ENCODE data around the gene GCC1. TPM values are rescaled to one million over a fixed set of nuclear protein-coding genes. Genes with fewer than 3 reads are reported as not detected.
"Not testable (repeated sequence)": the region's sequence is repeated elsewhere in the genome, so short reads cannot be mapped to it uniquely, and the experiment has no call there.

The GCC1 gene
- total RNA-seq, 2 experiments from 2014 or later, result 21.0 to 22.3 TPM

GRCh38 chr7:127586346-127586745 lies 950 bp upstream of the GCC1 start:
- H3K4me3 Mint-ChIP-seq, result peak overlapping the region; percentile 91
- peak overlapping the region; percentile 42 for H3K27ac Mint-ChIP-seq
- no peaks in the 10 kb centered on the region for H3K27me3 Mint-ChIP-seq
- peaks cover 54% of the 10 kb centered on the region for H3K4me1 Mint-ChIP-seq
- peaks cover 23% of the 10 kb centered on the region for H3K36me3 Mint-ChIP-seq
- DNase-seq (no peak), ATAC-seq (no peak)
- CTCF ChIA-PET, result interaction anchor here (1.4 kb wide), 1 partner anchor 623 kb away, joined by 6 read pairs; no protein-coding TSS in a partner anchor
- H3K9me3 Mint-ChIP-seq (ENCODE audit: low read depth), result no peaks in the 10 kb centered on the region

GRCh38 chr7:127584648-127585043 lies 750 bp downstream of the GCC1 start:
- ATAC-seq (no peak), DNase-seq (no peak)
- Mint-ChIP-seq H3K36me3 (peaks cover 12% of the 10 kb centered on the region), H3K9me3 (ENCODE audit: low read depth) (no peaks in the 10 kb centered on the region), H3K27ac (peak overlapping the region; percentile 90), H3K4me1 (peaks cover 49% of the 10 kb centered on the region), H3K27me3 (no peaks in the 10 kb centered on the region), H3K4me3 (peak overlapping the region; percentile 80)
- CTCF ChIA-PET, result no interaction called here

- Mint-ChIP-seq H3K36me3 (peaks cover 13% of the 10 kb centered on the region), H3K27me3 (no peaks in the 10 kb centered on the region), H3K4me3 (no peak overlapping the region), H3K27ac (no peak overlapping the region), H3K9me3 (ENCODE audit: low read depth) (no peaks in the 10 kb centered on the region), H3K4me1 (peaks cover 42% of the 10 kb centered on the region)
- CTCF ChIA-PET, result no interaction called here
- DNase-seq (no peak), ATAC-seq (no peak)
These were observed 3.0 kb downstream of the GCC1 start for GRCh38 chr7:127582361-127582760.

- Mint-ChIP-seq H3K9me3 (ENCODE audit: low read depth) (no peaks in the 10 kb centered on the region), H3K4me1 (peaks cover 40% of the 10 kb centered on the region), H3K36me3 (peaks cover 13% of the 10 kb centered on the region), H3K4me3 (no peak overlapping the region), H3K27ac (no peak overlapping the region), H3K27me3 (no peaks in the 10 kb centered on the region)
- DNase-seq (no peak), ATAC-seq (no peak)
- CTCF ChIA-PET, result interaction anchor here (1.0 kb wide), 1 partner anchor 134 kb away, joined by 3 read pairs; no protein-coding TSS in a partner anchor
These were observed 3.7 kb downstream of the GCC1 start for GRCh38 chr7:127581716-127582115.

GRCh38 chr7:127580612-127581011 lies 4.8 kb downstream of the GCC1 start:
- no peak for ATAC-seq
- no peak for DNase-seq
- Mint-ChIP-seq H3K27ac (no peak overlapping the region), H3K27me3 (no peaks in the 10 kb centered on the region), H3K4me1 (peaks cover 33% of the 10 kb centered on the region), H3K36me3 (peaks cover 13% of the 10 kb centered on the region), H3K9me3 (ENCODE audit: low read depth) (no peaks in the 10 kb centered on the region), H3K4me3 (no peak overlapping the region)
- CTCF ChIA-PET, result interaction anchor here (1.0 kb wide), 1 partner anchor 133 kb away, joined by 3 read pairs; no protein-coding TSS in a partner anchor

- H3K4me3 Mint-ChIP-seq, result no peak overlapping the region
- H3K27ac Mint-ChIP-seq, result no peak overlapping the region
- CTCF ChIA-PET, result no interaction called here
- H3K4me1 Mint-ChIP-seq, result peaks cover 21% of the 10 kb centered on the region
- H3K27me3 Mint-ChIP-seq, result no peaks in the 10 kb centered on the region
- DNase-seq, result no peak
- no peak for ATAC-seq
- H3K9me3 Mint-ChIP-seq (ENCODE audit: low read depth), result no peaks in the 10 kb centered on the region
- H3K36me3 Mint-ChIP-seq, result peaks cover 17% of the 10 kb centered on the region
These were observed 6.6 kb downstream of the GCC1 start for GRCh38 chr7:127578711-127579275.

GRCh38 chr7:127578036-127578684 lies 7.2 kb downstream of the GCC1 start:
- no peak for ATAC-seq
- peaks cover 17% of the 10 kb centered on the region for H3K36me3 Mint-ChIP-seq
- H3K27ac Mint-ChIP-seq, result no peak overlapping the region
- no peaks in the 10 kb centered on the region for H3K9me3 Mint-ChIP-seq (ENCODE audit: low read depth)
- no peak overlapping the region for H3K4me3 Mint-ChIP-seq
- DNase-seq, result no peak
- CTCF ChIA-PET, result no interaction called here
- H3K4me1 Mint-ChIP-seq, result peaks cover 16% of the 10 kb centered on the region
- no peaks in the 10 kb centered on the region for H3K27me3 Mint-ChIP-seq

- Mint-ChIP-seq H3K36me3 (peaks cover 3% of the 10 kb centered on the region), H3K4me3 (no peak overlapping the region), H3K27ac (no peak overlapping the region), H3K4me1 (no peaks in the 10 kb centered on the region), H3K27me3 (no peaks in the 10 kb centered on the region), H3K9me3 (ENCODE audit: low read depth) (no peaks in the 10 kb centered on the region)
- CTCF ChIA-PET, result no interaction called here
- ATAC-seq, result no peak
- DNase-seq, result no peak
These were observed 13.5 kb downstream of the GCC1 start for GRCh38 chr7:127571741-127572505.

- H3K36me3 Mint-ChIP-seq; CTCF ChIA-PET; DNase-seq; H3K27ac Mint-ChIP-seq; H3K27me3 Mint-ChIP-seq; H3K4me1 Mint-ChIP-seq; ATAC-seq; H3K4me3 Mint-ChIP-seq; H3K9me3 Mint-ChIP-seq (ENCODE audit: low read depth): not testable (repeated sequence)
These were observed 17.4 kb downstream of the GCC1 start for GRCh38 chr7:127568034-127568433.

GRCh38 chr7:127566242-127566641 lies 19.2 kb downstream of the GCC1 start:
- H3K4me3 Mint-ChIP-seq, result no peak overlapping the region
- no peaks in the 10 kb centered on the region for H3K27me3 Mint-ChIP-seq
- H3K36me3 Mint-ChIP-seq, result peaks cover 2% of the 10 kb centered on the region
- H3K9me3 Mint-ChIP-seq (ENCODE audit: low read depth), result no peaks in the 10 kb centered on the region
- DNase-seq (no peak), ATAC-seq (no peak)
- CTCF ChIA-PET, result no interaction called here
- H3K27ac Mint-ChIP-seq, result no peak overlapping the region
- no peaks in the 10 kb centered on the region for H3K4me1 Mint-ChIP-seq

- H3K36me3 Mint-ChIP-seq, result no peaks in the 10 kb centered on the region
- CTCF ChIA-PET, result no interaction called here
These were observed 27.6 kb downstream of the GCC1 start for GRCh38 chr7:127557803-127558202.

GRCh38 chr7:127556404-127556803 lies 29.0 kb downstream of the GCC1 start:
- H3K9me3 Mint-ChIP-seq (ENCODE audit: low read depth), result no peaks in the 10 kb centered on the region
- no peak for ATAC-seq
- DNase-seq, result no peak
- no peak overlapping the region for H3K27ac Mint-ChIP-seq
- no peaks in the 10 kb centered on the region for H3K27me3 Mint-ChIP-seq
- CTCF ChIA-PET, result no interaction called here
- H3K4me3 Mint-ChIP-seq, result no peak overlapping the region
- no peaks in the 10 kb centered on the region for H3K4me1 Mint-ChIP-seq
- H3K36me3 Mint-ChIP-seq, result no peaks in the 10 kb centered on the region

More at GRCh38 chr7:127557803-127558202, 27.6 kb downstream of the GCC1 start:
- DNase-seq, result no peak
- Mint-ChIP-seq H3K4me3 (no peak overlapping the region), H3K9me3 (ENCODE audit: low read depth) (no peaks in the 10 kb centered on the region), H3K27ac (no peak overlapping the region), H3K27me3 (no peaks in the 10 kb centered on the region), H3K4me1 (no peaks in the 10 kb centered on the region)
- no peak for ATAC-seq

- no peaks in the 10 kb centered on the region for H3K36me3 Mint-ChIP-seq
- H3K4me1 Mint-ChIP-seq, result no peaks in the 10 kb centered on the region
- CTCF ChIA-PET, result no interaction called here
- H3K9me3 Mint-ChIP-seq (ENCODE audit: low read depth), result no peaks in the 10 kb centered on the region
- H3K27me3 Mint-ChIP-seq, result peaks cover 5% of the 10 kb centered on the region
- H3K27ac Mint-ChIP-seq, result no peak overlapping the region
- ATAC-seq (no peak), DNase-seq (no peak)
- no peak overlapping the region for H3K4me3 Mint-ChIP-seq
These were observed 33.5 kb downstream of the GCC1 start for GRCh38 chr7:127551941-127552340.

GRCh38 chr7:127550247-127550646 lies 35.1 kb downstream of the GCC1 start:
- peaks cover 3% of the 10 kb centered on the region for H3K9me3 Mint-ChIP-seq (ENCODE audit: low read depth)
- no peak overlapping the region for H3K27ac Mint-ChIP-seq
- H3K4me1 Mint-ChIP-seq, result no peaks in the 10 kb centered on the region
- CTCF ChIA-PET, result no interaction called here
- H3K4me3 Mint-ChIP-seq, result no peak overlapping the region
- DNase-seq (no peak), ATAC-seq (no peak)
- peaks cover 5% of the 10 kb centered on the region for H3K27me3 Mint-ChIP-seq
- H3K36me3 Mint-ChIP-seq, result peaks cover 2% of the 10 kb centered on the region

Data from activated CD8-positive, alpha-beta memory T cell treated with anti-CD3 and anti-CD28 coated beads, Interleukin-2, amount 10 ng/mL, durations not matched to agents 7 days and 5 days (primary cell).